H1 (cell line): Measurements from ENCODE around the gene FRMPD4.

Experiments used
- CHD7 ChIP-seq: fragments of 300-600 bp; sonication (generic); IDR thresholded peaks from 2 replicates; pipeline ENCODE4 v1.7.1; 2012; ENCODE audit warnings: low read length, moderate library complexity, mild to moderate bottlenecking, inconsistent platforms; ENCODE audit not compliant: insufficient replicate concordance
- CREB1 ChIP-seq: IDR thresholded peaks from 2 replicates; pipeline ENCODE4 v1.6.1; 2012; ENCODE audit warnings: inconsistent platforms
- CTCF ChIP-seq, 3 experiments: IDR thresholded peaks; 1 replicate in 2 of 3; 2 replicates in 1 of 3; pipeline versions ENCODE4 v1.5.1 to v1.6.1; 2011; ENCODE audit warnings: low read length in 3 of 3, mild to moderate bottlenecking in 3 of 3, inconsistent platforms in 2 of 3, low read depth in 1 of 3, moderate library complexity in 1 of 3; ENCODE audit not compliant: insufficient read depth in 1 of 3; ENCODE audit errors: control extremely low read depth in 1 of 3
- EGR1 ChIP-seq: IDR thresholded peaks from 2 replicates; pipeline ENCODE4 v1.6.1; 2011; ENCODE audit warnings: low read depth, low read length, borderline replicate concordance
- EP300 ChIP-seq, 2 experiments: IDR thresholded peaks; 1 replicate in 1 of 2; 2 replicates in 1 of 2; pipeline ENCODE4 v1.6.1; 2011 to 2012; ENCODE audit warnings: low read depth in 2 of 2, low read length in 2 of 2, mild to moderate bottlenecking in 2 of 2, borderline replicate concordance in 1 of 2, inconsistent platforms in 1 of 2, moderate library complexity in 1 of 2
- EZH2 ChIP-seq: fragments of 200-600 bp; sonication (generic); IDR thresholded peaks from 2 replicates; pipeline ENCODE4 v1.7.1; 2012; ENCODE audit warnings: low read depth, mild to moderate bottlenecking, moderate library complexity, low read length, inconsistent platforms; ENCODE audit not compliant: severe bottlenecking
- HDAC2 ChIP-seq, 2 experiments: fragments of 300-600 bp in 1 of 2; sonication (generic) in 1 of 2; IDR thresholded peaks; 2 replicates each; pipeline ENCODE4 v1.6.1; 2011 to 2012; ENCODE audit warnings: low read depth in 2 of 2, low read length in 2 of 2, mild to moderate bottlenecking in 2 of 2, moderate library complexity in 2 of 2, borderline replicate concordance in 1 of 2, inconsistent platforms in 1 of 2
- JUN ChIP-seq: IDR thresholded peaks from 2 replicates; pipeline ENCODE4 v1.6.1; 2011; ENCODE audit warnings: low read depth, mild to moderate bottlenecking, improper control_type of control experiment, low read length
- KDM5A ChIP-seq: fragments of 200-600 bp; IDR thresholded peaks from 2 replicates; pipeline ENCODE4 v1.7.1; 2012; ENCODE audit warnings: mild to moderate bottlenecking, low read length, inconsistent platforms, mixed read lengths
- MAX ChIP-seq: IDR thresholded peaks from 2 replicates; pipeline ENCODE4 v1.6.1; 2012; ENCODE audit warnings: inconsistent platforms
- NRF1 ChIP-seq: IDR thresholded peaks from 2 replicates; pipeline ENCODE4 v1.6.1; 2011; ENCODE audit warnings: mild to moderate bottlenecking, low read depth, low read length, improper control_type of control experiment
- POLR2A ChIP-seq, 2 experiments: IDR thresholded peaks; 1 replicate in 1 of 2; 2 replicates in 1 of 2; pipeline ENCODE4 v1.6.1; 2011; ENCODE audit warnings: low read depth in 2 of 2, low read length in 2 of 2, mild to moderate bottlenecking in 2 of 2; ENCODE audit errors: control extremely low read depth in 1 of 2
- POLR2AphosphoS5 ChIP-seq: IDR thresholded peaks from 2 replicates; pipeline ENCODE4 v1.6.1; 2011; ENCODE audit warnings: low read depth, low read length
- RFX5 ChIP-seq: IDR thresholded peaks from 2 replicates; pipeline ENCODE4 v1.6.1; 2011; ENCODE audit warnings: low read depth, low read length, improper control_type of control experiment, borderline replicate concordance

- TF ChIP-seq POLR2AphosphoS5 (no peak), HDAC2 (IDR thresholded peaks at IDR 0.05; ENCODE audit: borderline replicate concordance in 1 of 2, low read depth in 2 of 2, low read length in 2 of 2) (no peak), CHD7 (no peak), POLR2A (IDR thresholded peaks at IDR 0.05; ENCODE audit: control extremely low read depth in 1 of 2, low read depth in 2 of 2, low read length in 2 of 2) (no peak), CTCF (IDR thresholded peaks at IDR 0.05; ENCODE audit: control extremely low read depth in 1 of 3, insufficient read depth in 1 of 3, low read depth in 1 of 3, low read length in 3 of 3) (no peak), JUN (no peak), RFX5 (no peak), CREB1 (no peak), KDM5A (no peak), MAX (no peak), EZH2 (no peak), EGR1 (no peak), EP300 (IDR thresholded peaks at IDR 0.05; ENCODE audit: borderline replicate concordance in 1 of 2, low read depth in 2 of 2, low read length in 2 of 2) (no peak), NRF1 (no peak)
Observed at GRCh38 chrX:12657433-12657832, 519.2 kb downstream of the FRMPD4 start.
